Neuronal stem cell (in vitro differentiated cells): ENCODE measurements around the gene SLC22A23.

Experiments used
- DNase-seq: peaks from one replicate; pipeline ENCODE4 v3.0.0-alpha.2; 2013; ENCODE audit warnings: low spot score
- H2AFZ ChIP-seq: one replicate; pipeline ENCODE4 v1.6.1; 2013; ENCODE audit warnings: mild to moderate bottlenecking, low read length, inconsistent platforms
- H2AK5ac ChIP-seq: 2 replicates; pipeline ENCODE4 v1.6.1; 2013; ENCODE audit warnings: low read depth, mild to moderate bottlenecking, inconsistent platforms, low read length, moderate library complexity, mixed read lengths
- H2BK120ac ChIP-seq: 2 replicates; pipeline ENCODE4 v1.6.1; 2013; ENCODE audit warnings: low read depth, mild to moderate bottlenecking, inconsistent platforms, low read length, moderate library complexity, mixed read lengths
- H2BK12ac ChIP-seq: one replicate; pipeline ENCODE4 v1.6.1; 2013; ENCODE audit warnings: low read length, inconsistent platforms
- H2BK15ac ChIP-seq: 2 replicates; pipeline ENCODE4 v1.6.1; 2013; ENCODE audit warnings: mild to moderate bottlenecking, low read length, inconsistent platforms, mixed read lengths
- H2BK5ac ChIP-seq: one replicate; pipeline ENCODE4 v1.6.1; 2013; ENCODE audit warnings: inconsistent platforms, mild to moderate bottlenecking, low read length, moderate library complexity
- H3K14ac ChIP-seq: one replicate; pipeline ENCODE4 v1.6.1; 2013; ENCODE audit warnings: low read length, inconsistent platforms
- H3K18ac ChIP-seq: 2 replicates; pipeline ENCODE4 v1.6.1; 2013; ENCODE audit warnings: low read length, inconsistent platforms
- H3K23ac ChIP-seq: 2 replicates; pipeline ENCODE4 v1.6.1; 2013; ENCODE audit warnings: low read depth, mild to moderate bottlenecking, mixed read lengths, low read length, inconsistent platforms; ENCODE audit not compliant: poor library complexity
- H3K27ac ChIP-seq: replicated peaks from 3 replicates; pipeline ENCODE4 v1.5.1; 2013; ENCODE audit warnings: low read length, inconsistent platforms
- H3K27me3 ChIP-seq, 3 experiments: 2 replicates each; pipeline ENCODE4 v1.6.1; 2013; ENCODE audit warnings: low read length in 3 of 3, mild to moderate bottlenecking in 2 of 3, inconsistent platforms in 1 of 3, low read depth in 1 of 3, mixed read lengths in 1 of 3, moderate library complexity in 1 of 3; ENCODE audit not compliant: control insufficient read depth in 3 of 3, insufficient read depth in 3 of 3
- H3K36me3 ChIP-seq, 2 donors: replicated peaks in 1 of 2; 2 replicates each; pipeline ENCODE4 v1.6.1; 2013; ENCODE audit warnings: low read length in 2 of 2; ENCODE audit not compliant: control insufficient read depth in 2 of 2, insufficient read depth in 2 of 2
- H3K4ac ChIP-seq: 2 replicates; pipeline ENCODE4 v1.6.1; 2013; ENCODE audit warnings: inconsistent platforms, mild to moderate bottlenecking, low read length, moderate library complexity
- H3K4me1 ChIP-seq, 2 donors: 1 replicate in 1 of 2; 2 replicates in 1 of 2; pipeline ENCODE4 v1.6.1; 2013; ENCODE audit warnings: low read length in 2 of 2, low read depth in 1 of 2; ENCODE audit not compliant: control insufficient read depth in 2 of 2, insufficient read depth in 1 of 2
- H3K4me2 ChIP-seq: one replicate; pipeline ENCODE4 v1.6.1; 2013; ENCODE audit warnings: mild to moderate bottlenecking, low read length, inconsistent platforms; ENCODE audit not compliant: insufficient read depth, poor library complexity, severe bottlenecking
- H3K4me3 ChIP-seq, 2 donors: 2 replicates each; pipeline ENCODE4 v1.5.1; 2013; ENCODE audit warnings: low read length in 2 of 2, mild to moderate bottlenecking in 2 of 2, inconsistent platforms in 1 of 2, moderate library complexity in 1 of 2
- H3K79me1 ChIP-seq: one replicate; pipeline ENCODE4 v1.6.1; 2013; ENCODE audit warnings: low read depth, mild to moderate bottlenecking, inconsistent platforms, low read length, moderate library complexity
- H3K9ac ChIP-seq: one replicate; pipeline ENCODE4 v1.6.1; 2013; ENCODE audit warnings: mild to moderate bottlenecking, low read depth, low read length, inconsistent platforms; ENCODE audit not compliant: poor library complexity
- H3K9me3 ChIP-seq, 2 donors: replicated peaks in 1 of 2; 2 replicates each; pipeline versions ENCODE3 to v1.6.1; 2013; ENCODE audit warnings: low read length in 2 of 2, mild to moderate bottlenecking in 2 of 2, inconsistent platforms in 1 of 2, low read depth in 1 of 2, mixed read lengths in 1 of 2, moderate library complexity in 1 of 2; ENCODE audit not compliant: control insufficient read depth in 2 of 2, insufficient read depth in 1 of 2
- H4K8ac ChIP-seq: one replicate; pipeline ENCODE4 v1.6.1; 2013; ENCODE audit warnings: low read depth, mild to moderate bottlenecking, inconsistent platforms, low read length, moderate library complexity
- H4K91ac ChIP-seq: one replicate; pipeline ENCODE4 v1.6.1; 2013; ENCODE audit warnings: low read length, low read depth, mild to moderate bottlenecking, inconsistent platforms; ENCODE audit not compliant: poor library complexity
- WGBS, 2 donors: extraction: QIAGEN DNeasy Blood & Tissue Kit; methylation state at CpG; one replicate each; pipeline ENCODE4 v1.1.7; 2013; ENCODE audit warnings: missing lambda C conversion rate in 2 of 2, mixed read lengths in 1 of 2; ENCODE audit not compliant: insufficient read length in 2 of 2, insufficient replicate concordance in 1 of 2; ENCODE audit errors: extremely low coverage in 2 of 2; 5-methylcytosine and 5-hydroxymethylcytosine counted together

Gene SLC22A23

GRCh38 chr6:3340894-3341293 is 116.0 kb downstream of the SLC22A23 start:
- H3K9ac ChIP-seq = no peak overlapping the region
- H2AFZ ChIP-seq = peak overlapping the region; percentile 3
- no peak overlapping the region for H3K4me2 ChIP-seq
- peaks cover 43 to 73% of the 10 kb centered on the region in 2 donors for H3K4me1 ChIP-seq
- H3K4ac ChIP-seq = no peak overlapping the region
- no peak overlapping the region for H4K91ac ChIP-seq
- peak overlapping the region; percentile 50 for H3K27ac ChIP-seq
- no peak overlapping the region for H2AK5ac ChIP-seq
- no peak overlapping the region for H3K14ac ChIP-seq
- no peaks in the 10 kb centered on the region for H3K27me3 ChIP-seq
- H2BK5ac ChIP-seq = no peak overlapping the region
- H3K79me1 ChIP-seq = no peaks in the 10 kb centered on the region
- H2BK120ac ChIP-seq = no peak overlapping the region
- no peak overlapping the region for H4K8ac ChIP-seq
- no peaks in the 10 kb centered on the region for H3K9me3 ChIP-seq
- H2BK15ac ChIP-seq = no peak overlapping the region
- no peak for DNase-seq
- H3K4me3 ChIP-seq = no peak overlapping the region
- no peak overlapping the region for H3K23ac ChIP-seq
- no peak overlapping the region for H3K18ac ChIP-seq
- WGBS, 2 donors = no CpG with 5 or more reads among the region's 4 CpGs
- no peaks in the 10 kb centered on the region for H3K36me3 ChIP-seq
- no peak overlapping the region for H2BK12ac ChIP-seq

GRCh38 chr6:3340358-3340802 is 116.5 kb downstream of the SLC22A23 start:
- H3K18ac ChIP-seq = no peak overlapping the region
- no CpG with 5 or more reads among the region's 12 CpGs for WGBS, 2 donors
- no peak overlapping the region for H2BK5ac ChIP-seq
- no peak overlapping the region for H2BK120ac ChIP-seq
- peaks cover 43 to 73% of the 10 kb centered on the region in 2 donors for H3K4me1 ChIP-seq
- no peak overlapping the region for H3K14ac ChIP-seq
- peak overlapping the region; percentile 3 for H2AFZ ChIP-seq
- no peak overlapping the region for H3K4me2 ChIP-seq
- H2BK15ac ChIP-seq = no peak overlapping the region
- H3K9ac ChIP-seq = no peak overlapping the region
- peak overlapping the region; percentile 0 for H3K27ac ChIP-seq
- H2AK5ac ChIP-seq = peak overlapping the region; percentile 10
- no peak overlapping the region for H4K91ac ChIP-seq
- DNase-seq = no peak
- no peak overlapping the region for H2BK12ac ChIP-seq
- no peaks in the 10 kb centered on the region for H3K9me3 ChIP-seq
- no peak overlapping the region for H4K8ac ChIP-seq
- H3K4ac ChIP-seq = no peak overlapping the region
- no peak overlapping the region for H3K4me3 ChIP-seq
- no peaks in the 10 kb centered on the region for H3K27me3 ChIP-seq
- H3K79me1 ChIP-seq = no peaks in the 10 kb centered on the region
- H3K36me3 ChIP-seq = no peaks in the 10 kb centered on the region
- no peak overlapping the region for H3K23ac ChIP-seq

- Histone ChIP-seq H4K8ac (no peak overlapping the region), H3K4me1 (peaks cover 45 to 75% of the 10 kb centered on the region in 2 donors), H2AFZ (no peak overlapping the region), H3K9me3 (no peaks in the 10 kb centered on the region), H3K36me3 (no peaks in the 10 kb centered on the region), H3K9ac (no peak overlapping the region), H3K4ac (no peak overlapping the region), H3K79me1 (no peaks in the 10 kb centered on the region), H2BK12ac (no peak overlapping the region), H3K4me2 (no peak overlapping the region), H3K14ac (no peak overlapping the region), H3K18ac (no peak overlapping the region), H3K4me3 (no peak overlapping the region), H3K27me3 (no peaks in the 10 kb centered on the region), H2BK5ac (no peak overlapping the region), H4K91ac (no peak overlapping the region), H2BK15ac (no peak overlapping the region), H3K23ac (no peak overlapping the region), H2AK5ac (peak overlapping the region; percentile 10), H2BK120ac (no peak overlapping the region), H3K27ac (peak overlapping the region; percentile 16)
- no CpG with 5 or more reads among the region's 5 CpGs for WGBS, 2 donors
- DNase-seq = no peak
These were observed 117.0 kb downstream of the SLC22A23 start for GRCh38 chr6:3339811-3340210.

- Histone ChIP-seq H3K14ac (no peak overlapping the region), H2AFZ (no peak overlapping the region), H3K4me2 (no peak overlapping the region), H3K9me3 (no peaks in the 10 kb centered on the region), H3K36me3 (no peaks in the 10 kb centered on the region), H2BK15ac (no peak overlapping the region), H3K9ac (no peak overlapping the region), H3K18ac (no peak overlapping the region), H3K4ac (no peak overlapping the region), H3K27me3 (no peaks in the 10 kb centered on the region), H3K4me1 (peaks cover 45 to 59% of the 10 kb centered on the region in 2 donors), H2BK12ac (no peak overlapping the region), H2BK5ac (no peak overlapping the region), H3K23ac (no peak overlapping the region), H2AK5ac (no peak overlapping the region), H4K8ac (no peak overlapping the region), H3K27ac (no peak overlapping the region), H4K91ac (no peak overlapping the region), H2BK120ac (no peak overlapping the region), H3K4me3 (no peak overlapping the region), H3K79me1 (no peaks in the 10 kb centered on the region)
- no peak for DNase-seq
- no CpG with 5 or more reads among the region's 15 CpGs for WGBS, 2 donors
These were observed 119.1 kb downstream of the SLC22A23 start for GRCh38 chr6:3337521-3338350.
